ENCODE results near the gene KMT2C. TPM values are rescaled to one million over a fixed set of nuclear protein-coding genes. Genes with fewer than 3 reads are reported as not detected.

KMT2C gene
- total and polyA plus RNA-seq, 10 of the 15 experiments (the other 5 are each of a cell fraction or from before 2014, with no cell fraction given) = 3.3 to 45.2 (median 19.2) TPM

GRCh38 chr7:152140067-152140466 is 295.7 kb downstream of the KMT2C start (continued):
- no peak for TF ChIP-seq BCLAF1 (IDR thresholded peaks at IDR 0.05)
- TF ChIP-seq IRF5 (IDR thresholded peaks at IDR 0.05; ENCODE audit: borderline replicate concordance) = no peak
- no peak for TF ChIP-seq SREBF1 (IDR thresholded peaks at IDR 0.05; ENCODE audit: low read length)
- TF ChIP-seq GABPA (IDR thresholded peaks at IDR 0.05; ENCODE audit: low read depth) = no peak
- TF ChIP-seq RB1 (IDR thresholded peaks at IDR 0.05; ENCODE audit: borderline replicate concordance) = no peak
- no peak for TF ChIP-seq WRNIP1 (IDR thresholded peaks at IDR 0.05; ENCODE audit: borderline replicate concordance, low read depth, low read length)
- TF ChIP-seq ZNF207 (IDR thresholded peaks at IDR 0.05; ENCODE audit: borderline replicate concordance) = no peak
- TF ChIP-seq NFYB (IDR thresholded peaks at IDR 0.05; ENCODE audit: insufficient read depth, low read depth, low read length) = no peak
- TF ChIP-seq, protein P1, sequence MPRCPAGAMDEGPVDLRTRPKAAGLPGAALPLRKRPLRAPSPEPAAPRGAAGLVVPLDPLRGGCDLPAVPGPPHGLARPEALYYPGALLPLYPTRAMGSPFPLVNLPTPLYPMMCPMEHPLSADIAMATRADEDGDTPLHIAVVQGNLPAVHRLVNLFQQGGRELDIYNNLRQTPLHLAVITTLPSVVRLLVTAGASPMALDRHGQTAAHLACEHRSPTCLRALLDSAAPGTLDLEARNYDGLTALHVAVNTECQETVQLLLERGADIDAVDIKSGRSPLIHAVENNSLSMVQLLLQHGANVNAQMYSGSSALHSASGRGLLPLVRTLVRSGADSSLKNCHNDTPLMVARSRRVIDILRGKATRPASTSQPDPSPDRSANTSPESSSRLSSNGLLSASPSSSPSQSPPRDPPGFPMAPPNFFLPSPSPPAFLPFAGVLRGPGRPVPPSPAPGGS (IDR thresholded peaks at IDR 0.05; ENCODE audit: borderline replicate concordance, insufficient read depth, low read depth, low read length, poor library complexity, severe bottlenecking) = no peak
- no peak for TF ChIP-seq ZNF274 (IDR thresholded peaks at IDR 0.05; ENCODE audit: insufficient read depth, insufficient read length)
- TF ChIP-seq USF2 (IDR thresholded peaks at IDR 0.05; ENCODE audit: borderline replicate concordance, low read depth, low read length) = no peak
- TF ChIP-seq ATF2 (IDR thresholded peaks at IDR 0.05; ENCODE audit: low read length) = no peak
- TF ChIP-seq ZNF24 (IDR thresholded peaks at IDR 0.05) = no peak

Measured in GM12878 (cell line).